GM21390 (cell line): ENCODE results near the gene TBC1D9.

ENCODE experiments used
- ATAC-seq: cut with Tn5 transposase; IDR thresholded peaks from one replicate; pipeline ENCODE4 v1.9.1; 2021; ENCODE audit not compliant: unreplicated experiment

Gene TBC1D9

DNA sequence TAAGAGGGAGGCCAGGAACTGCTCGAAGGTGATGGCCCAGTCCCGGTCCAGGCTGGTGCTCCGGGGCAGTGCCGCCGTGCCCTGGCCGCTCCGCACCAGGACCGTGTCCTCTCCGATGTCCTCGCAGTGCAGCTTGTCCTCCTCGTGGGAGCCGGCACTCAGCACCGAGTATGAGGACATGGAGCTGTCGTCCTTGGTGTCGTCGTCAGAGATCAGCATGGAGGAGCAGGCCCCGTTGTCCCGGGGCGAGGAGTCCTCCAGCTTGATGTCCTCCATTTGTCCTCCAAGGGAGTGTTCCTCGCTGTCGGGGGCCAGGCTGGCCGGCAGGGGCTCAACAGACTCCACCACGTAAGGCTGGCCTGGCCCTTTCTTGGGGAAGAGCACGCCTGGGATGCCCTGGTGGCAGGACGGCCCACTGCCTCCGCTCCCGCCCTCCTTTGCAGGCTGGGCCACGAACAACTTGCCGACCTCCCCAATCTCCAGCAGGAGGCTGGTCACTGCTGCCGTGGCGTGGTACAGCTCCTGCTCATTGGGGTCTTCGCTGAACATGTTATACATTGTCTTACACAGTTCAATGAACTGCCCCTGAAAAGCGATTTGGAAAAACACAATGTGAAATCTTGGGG lies 133.7 kb downstream of the TBC1D9 start:
- ATAC-seq, result no peak

- no peak for ATAC-seq
Measured at GRCh38 chr4:140621161-140621560, 135.0 kb downstream of the TBC1D9 start.

GRCh38 chr4:140617499-140618248 lies 138.5 kb downstream of the TBC1D9 start:
- ATAC-seq, result no peak

DNA sequence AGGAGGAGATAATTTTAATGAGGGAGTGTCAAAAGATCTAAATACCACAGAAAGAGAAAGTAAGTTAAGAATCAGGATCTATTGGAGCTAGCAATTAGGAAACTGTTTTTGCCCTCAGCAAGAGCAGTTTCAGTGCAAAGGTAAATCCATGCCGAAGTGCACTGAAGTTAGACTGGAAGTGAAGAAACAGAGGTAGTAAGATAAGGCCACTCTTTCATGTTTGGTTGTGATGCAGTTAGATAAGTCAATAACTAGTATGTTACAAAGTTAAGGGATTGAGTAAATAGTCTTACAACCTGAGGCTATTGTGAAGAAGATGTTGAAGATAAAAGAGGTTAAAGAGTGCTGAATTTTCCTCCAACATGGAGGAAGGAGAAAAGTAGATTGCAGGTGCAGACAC lies 140.7 kb downstream of the TBC1D9 start:
- no peak for ATAC-seq

DNA sequence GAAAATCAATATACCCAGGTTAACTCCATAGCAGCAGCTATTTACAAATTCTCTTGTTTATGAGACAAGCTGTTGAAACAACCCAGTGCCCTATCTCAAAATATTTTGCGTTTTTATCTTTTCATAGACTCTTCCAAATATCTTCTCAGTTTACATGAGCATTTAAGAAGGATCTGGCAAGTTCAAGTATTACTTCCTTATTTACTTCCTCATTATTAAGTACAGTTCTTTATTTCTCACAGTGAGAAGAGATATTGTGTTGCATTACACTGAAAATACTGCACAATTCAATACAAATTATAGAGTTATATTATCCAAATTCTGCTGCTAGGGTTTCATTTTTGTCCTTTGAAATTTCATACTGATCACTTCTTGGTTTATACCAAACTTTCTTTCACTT lies 143.8 kb downstream of the TBC1D9 start:
- no peak for ATAC-seq

GRCh38 chr4:140611854-140612253 lies 144.3 kb downstream of the TBC1D9 start:
- ATAC-seq, result no peak

DNA sequence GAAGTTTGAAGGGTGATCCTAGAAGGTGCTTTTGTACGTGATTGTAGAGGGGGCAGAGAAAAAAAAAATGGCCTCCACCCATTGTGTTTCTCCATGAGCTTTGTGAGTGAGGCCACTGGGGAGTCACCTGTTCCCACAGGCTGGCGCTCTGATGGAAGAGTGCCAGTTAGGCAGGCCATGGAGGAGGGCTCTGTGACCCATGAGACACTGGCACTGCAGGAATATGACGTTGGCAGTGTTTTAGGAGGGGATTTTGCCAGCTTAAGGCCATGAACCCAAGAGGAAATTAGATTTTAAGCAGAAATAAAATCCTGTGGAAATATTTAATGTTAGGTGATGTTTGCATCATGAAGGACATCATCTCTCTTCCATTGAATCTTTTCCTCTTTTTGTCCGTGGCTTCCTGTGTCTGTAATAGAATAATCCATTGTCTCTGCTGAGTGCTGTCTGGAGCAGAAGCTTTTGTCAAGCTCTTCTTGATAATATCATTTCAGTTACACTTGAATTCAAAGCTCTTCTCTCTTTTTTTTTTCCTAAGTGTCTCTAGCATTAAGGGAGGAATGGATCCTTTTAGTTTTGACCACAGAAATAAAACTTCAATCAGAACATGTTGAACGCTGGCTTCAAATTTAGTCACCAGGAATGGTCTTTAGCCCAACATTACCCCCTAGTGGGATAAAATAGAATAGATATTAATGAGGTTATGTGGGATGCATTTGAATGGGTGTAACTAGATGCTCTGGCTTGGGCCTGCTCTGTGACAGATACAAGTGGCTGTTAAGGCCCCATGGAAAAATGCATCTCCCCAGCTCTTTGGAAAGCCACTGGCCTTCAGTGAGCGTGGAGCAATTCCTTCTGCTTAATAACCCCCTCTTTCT lies 146.4 kb downstream of the TBC1D9 start:
- ATAC-seq, result no peak

- no peak for ATAC-seq
Measured at GRCh38 chr4:140607852-140608251, 148.3 kb downstream of the TBC1D9 start.

- no peak for ATAC-seq
Measured at GRCh38 chr4:140604544-140604943, 151.6 kb downstream of the TBC1D9 start.

- no peak for ATAC-seq
Measured at GRCh38 chr4:140603286-140603685, 152.9 kb downstream of the TBC1D9 start.

GRCh38 chr4:140602714-140603113 lies 153.5 kb downstream of the TBC1D9 start:
- no peak for ATAC-seq

- ATAC-seq, result no peak
Measured at GRCh38 chr4:140600408-140600807, 155.8 kb downstream of the TBC1D9 start.

DNA sequence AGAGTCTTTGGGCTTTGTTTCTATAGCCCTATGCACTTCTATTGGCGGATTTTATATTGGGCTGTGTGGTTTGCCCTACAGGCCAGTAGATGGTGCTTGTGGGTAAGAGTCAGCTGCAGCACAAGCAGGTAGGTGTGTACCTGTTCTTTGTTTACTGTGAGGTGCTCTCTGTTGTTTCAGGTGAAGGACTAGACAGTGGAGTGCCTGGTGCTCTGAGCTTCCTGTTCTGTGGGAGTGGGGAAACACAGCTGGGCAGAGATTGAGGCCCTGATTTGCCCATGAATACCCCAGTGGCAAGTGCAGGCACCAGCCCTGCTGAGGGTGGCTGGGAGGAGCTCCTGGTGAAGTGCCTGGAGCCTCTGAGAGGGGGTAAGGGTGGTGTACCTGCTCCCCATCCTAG lies 161.1 kb downstream of the TBC1D9 start:
- peak; percentile 86 for ATAC-seq

GRCh38 chr4:140584439-140584838 lies 171.7 kb downstream of the TBC1D9 start:
- no peak for ATAC-seq

- no peak for ATAC-seq
Measured at GRCh38 chr4:140581078-140581477, 175.1 kb downstream of the TBC1D9 start.

- ATAC-seq, result no peak
Measured at GRCh38 chr4:140579278-140579677, 176.9 kb downstream of the TBC1D9 start.

DNA sequence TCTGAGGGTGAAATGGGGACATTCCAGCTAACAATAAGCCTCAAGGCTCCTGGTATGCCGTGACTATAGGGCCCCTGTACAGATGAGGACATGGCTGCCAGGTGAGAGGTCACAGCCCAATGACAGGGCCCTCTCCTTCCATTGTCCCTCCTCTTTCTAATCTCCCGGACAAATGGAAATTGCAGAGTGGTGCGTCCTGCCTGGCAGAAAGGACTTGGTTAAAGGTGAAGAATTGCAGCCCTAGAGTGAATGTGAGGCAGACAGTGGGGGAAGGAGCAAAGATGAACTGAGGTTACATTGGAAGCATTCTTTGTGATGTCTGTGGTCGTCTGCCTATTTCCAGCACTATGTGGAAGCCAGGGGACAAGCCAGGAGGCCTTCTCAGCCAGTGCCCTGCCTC lies 180.7 kb downstream of the TBC1D9 start:
- no peak for ATAC-seq

DNA sequence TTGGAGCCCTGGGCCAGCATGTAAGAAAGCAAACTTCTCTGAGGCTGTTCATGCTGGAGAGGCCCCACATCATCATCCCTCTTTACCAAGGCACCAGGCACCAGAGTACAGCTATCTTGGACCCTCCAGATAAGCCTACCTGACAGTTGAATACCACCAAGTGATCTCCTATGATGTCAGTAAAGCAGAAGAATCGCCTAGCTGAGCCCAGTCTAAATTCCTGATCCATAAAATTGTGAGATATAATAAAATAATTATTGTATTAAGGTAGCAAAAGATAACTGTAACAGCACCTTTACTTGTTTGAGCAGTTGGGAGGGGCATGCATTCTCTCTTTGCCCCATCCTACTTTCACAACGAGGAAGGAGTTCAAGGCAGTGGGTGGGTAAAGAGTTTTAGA lies 184.6 kb downstream of the TBC1D9 start:
- ATAC-seq, result no peak
